PC-3 (cell line): ENCODE measurements around the gene MAGI1. TPM values are rescaled to one million over a fixed set of nuclear protein-coding genes. Genes with fewer than 3 reads are reported as not detected.

Source experiments
- ATAC-seq: fragments of 200-7000 bp; cut with Tn5 transposase; 2 replicates; pipeline ENCODE4 v1.9.1; 2020; ENCODE audit warnings: mild to moderate bottlenecking, moderate library complexity
- BruUV-seq: library from RNA; stranded (reverse); fragments of 400-500 nt; replicated peaks from 2 replicates; lab custom pipeline; 2021; lab: Mats Ljungman, UMichigan
- CTCF ChIA-PET: fragments of 300-600 bp; sonication (Branson Sonifier 250); formaldehyde crosslinking; loops from one replicate; lab custom pipeline; 2022; ENCODE audit warnings: antibody characterized with exemption; lab: Charles Lee
- POLR2A ChIA-PET: fragments of 300-600 bp; sonication (Branson Sonifier 250); formaldehyde crosslinking; loops from one replicate; lab custom pipeline; 2022; ENCODE audit warnings: antibody characterized with exemption; ENCODE audit not compliant: unreplicated experiment; lab: Charles Lee
- DNase-seq: peaks from one replicate; pipeline ENCODE4 v3.0.0-alpha.2; 2015
- H2AFZ ChIP-seq: fragments of 300-600 bp; sonication (generic); 2 replicates; pipeline ENCODE4 v1.6.0; 2016; ENCODE audit warnings: antibody characterized with exemption, low read length
- H3F3A ChIP-seq: fragments of 300-600 bp; sonication (generic); one replicate; pipeline ENCODE4 v1.6.0; 2017; ENCODE audit warnings: antibody characterized with exemption, low read length, control low read depth, mild to moderate bottlenecking; ENCODE audit not compliant: unreplicated experiment
- H3K27ac ChIP-seq: fragments of 300-600 bp; sonication (generic); 2 replicates; pipeline ENCODE4 v1.5.1; 2016; ENCODE audit warnings: mild to moderate bottlenecking, low read length
- H3K27me3 ChIP-seq: fragments of 300-600 bp; sonication (generic); 2 replicates; pipeline ENCODE4 v1.6.1; 2016; ENCODE audit warnings: low read length, mixed read lengths
- H3K36me3 ChIP-seq: fragments of 300-600 bp; sonication (generic); 2 replicates; pipeline ENCODE4 v1.6.1; 2016; ENCODE audit warnings: low read depth, mixed run types, low read length, mixed read lengths
- H3K4me1 ChIP-seq: fragments of 300-600 bp; sonication (generic); 2 replicates; pipeline ENCODE4 v1.5.1; 2016; ENCODE audit warnings: low read length; ENCODE audit not compliant: insufficient read depth
- H3K4me2 ChIP-seq: fragments of 300-600 bp; sonication (generic); 2 replicates; pipeline ENCODE4 v1.6.0; 2016; ENCODE audit warnings: low read length
- H3K4me3 ChIP-seq: fragments of 300-600 bp; sonication (generic); 2 replicates; pipeline ENCODE4 v1.5.1; 2016; ENCODE audit warnings: mild to moderate bottlenecking, low read length, mixed read lengths
- H3K79me2 ChIP-seq: fragments of 300-600 bp; sonication (generic); 2 replicates; pipeline ENCODE4 v1.6.1; 2017; ENCODE audit warnings: low read length, mixed read lengths
- H3K9ac ChIP-seq: fragments of 300-600 bp; sonication (generic); 2 replicates; pipeline ENCODE4 v1.6.0; 2016; ENCODE audit warnings: mild to moderate bottlenecking, low read length
- H3K9me2 ChIP-seq: fragments of 300-600 bp; sonication (generic); replicated peaks from 2 replicates; pipeline ENCODE4 v1.6.1; 2016; ENCODE audit warnings: mixed run types, low read length, mixed read lengths
- H3K9me3 ChIP-seq: fragments of 300-600 bp; sonication (generic); 2 replicates; pipeline ENCODE4 v1.6.1; 2016; ENCODE audit warnings: low read length, mixed read lengths
- H4K20me1 ChIP-seq: fragments of 300-600 bp; sonication (generic); 2 replicates; pipeline ENCODE4 v1.6.1; 2016; ENCODE audit warnings: low read length, mixed read lengths
- CTCF ChIP-seq: fragments of 300-600 bp; sonication (generic); conservative IDR thresholded peaks from 2 replicates; pipeline ENCODE4 v1.5.1; 2017; ENCODE audit warnings: antibody characterized with exemption, low read depth, mild to moderate bottlenecking, low read length
- EZH2 ChIP-seq: fragments of 300-600 bp; sonication (generic); IDR thresholded peaks from one replicate; pipeline ENCODE4 v1.6.1; 2017; ENCODE audit warnings: antibody characterized with exemption, mild to moderate bottlenecking, low read length; ENCODE audit not compliant: unreplicated experiment
- EZH2phosphoT487 ChIP-seq: fragments of 300-600 bp; sonication (generic); IDR thresholded peaks from 2 replicates; pipeline ENCODE4 v1.6.1; 2018; ENCODE audit warnings: mild to moderate bottlenecking, antibody characterized with exemption, low read length, borderline replicate concordance
- intact Hi-C: fragments of 100-400 bp; cut with micrococcal nuclease; formaldehyde crosslinking; loops from 2 replicates; pipeline ENCODE4 v1.9.0; 2023
- total RNA-seq: library from RNA; depleted of rRNA; stranded (reverse); fragments of >200 nt; gene quantifications from 2 replicates; pipeline ENCODE4 v1.2.3, GENCODE V29; 2014

MAGI1 gene
- total RNA-seq, 1 experiment from 2014 or later = 8.9 TPM

- no peaks in the 10 kb centered on the region for H3K9me3 ChIP-seq
- H3K9ac ChIP-seq = no peak overlapping the region
- H3K27me3 ChIP-seq = no peaks in the 10 kb centered on the region
- H3K4me1 ChIP-seq = no peaks in the 10 kb centered on the region
- TF ChIP-seq EZH2 (no peak), CTCF (no peak), EZH2phosphoT487 (no peak)
- H3K27ac ChIP-seq = no peak overlapping the region
- no peaks in the 10 kb centered on the region for H3K79me2 ChIP-seq
- no peaks in the 10 kb centered on the region for H3K36me3 ChIP-seq
- no peak overlapping the region for H3K4me3 ChIP-seq
- H3K4me2 ChIP-seq = no peak overlapping the region
- POLR2A ChIA-PET = no interaction called here
- ATAC-seq (no peak), DNase-seq (no peak)
- CTCF ChIA-PET = no interaction called here
- H4K20me1 ChIP-seq = no peaks in the 10 kb centered on the region
- BruUV-seq = no TSS peak
- no peak overlapping the region for H2AFZ ChIP-seq
- no peaks in the 10 kb centered on the region for H3F3A ChIP-seq
- H3K9me2 ChIP-seq = no peaks in the 10 kb centered on the region
- intact Hi-C loops = no loop called here
Observed at GRCh38 chr3:65635657-65636056, 403.1 kb downstream of the MAGI1 start.

- BruUV-seq = no TSS peak
- ATAC-seq = no peak
Observed at GRCh38 chr3:65633018-65633638, 405.6 kb downstream of the MAGI1 start.

More at GRCh38 chr3:65633018-65633638, 405.6 kb downstream of the MAGI1 start:
- H3K79me2 ChIP-seq = no peaks in the 10 kb centered on the region
- no peak overlapping the region for H3K27ac ChIP-seq
- H4K20me1 ChIP-seq = no peaks in the 10 kb centered on the region
- H3K27me3 ChIP-seq = no peaks in the 10 kb centered on the region
- TF ChIP-seq CTCF = no peak
- TF ChIP-seq EZH2phosphoT487 = no peak
- TF ChIP-seq EZH2 = no peak
- H3K36me3 ChIP-seq = no peaks in the 10 kb centered on the region
- H2AFZ ChIP-seq = no peak overlapping the region
- no peak overlapping the region for H3K4me3 ChIP-seq
- POLR2A ChIA-PET = no interaction called here
- no peaks in the 10 kb centered on the region for H3K4me1 ChIP-seq
- CTCF ChIA-PET = no interaction called here
- intact Hi-C loops = no loop called here
- no peak overlapping the region for H3K9ac ChIP-seq
- no peaks in the 10 kb centered on the region for H3K9me3 ChIP-seq
- no peaks in the 10 kb centered on the region for H3F3A ChIP-seq
- H3K9me2 ChIP-seq = no peaks in the 10 kb centered on the region
- no peak overlapping the region for H3K4me2 ChIP-seq
- DNase-seq = no peak
